ENCODE data around the gene ODAD4.
"Not testable (repeated sequence)": the region's sequence is repeated elsewhere in the genome, so short reads cannot be mapped to it uniquely, and the experiment has no call there.

The ODAD4 gene

DNA sequence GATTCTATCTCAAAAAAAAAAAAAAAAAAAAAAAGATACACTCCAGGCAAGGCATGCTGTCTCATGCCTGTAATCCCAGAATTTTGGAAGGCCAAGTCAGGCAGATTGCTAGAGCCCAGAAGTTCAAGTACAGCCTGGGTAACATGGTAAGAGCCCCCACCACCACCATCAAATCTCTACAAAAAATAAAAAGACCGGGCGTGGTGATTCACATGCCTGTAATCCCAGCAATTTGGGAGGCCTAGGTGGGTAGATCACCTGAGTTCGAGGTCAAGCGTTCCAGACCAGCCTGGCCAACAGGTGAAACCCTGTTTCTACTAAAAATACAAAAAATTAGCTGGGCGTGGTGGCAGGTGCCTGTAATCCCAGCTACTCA is 9.8 kb upstream of the ODAD4 start:
- Mint-ChIP-seq H3K9me3 (no peaks in the 10 kb centered on the region), H3K4me1 (peaks cover 33% of the 10 kb centered on the region), H3K4me3 (no peak overlapping the region), H3K27ac (no peak overlapping the region), H3K27me3 (no peaks in the 10 kb centered on the region)
- ATAC-seq (no peak), DNase-seq (no peak)

DNA sequence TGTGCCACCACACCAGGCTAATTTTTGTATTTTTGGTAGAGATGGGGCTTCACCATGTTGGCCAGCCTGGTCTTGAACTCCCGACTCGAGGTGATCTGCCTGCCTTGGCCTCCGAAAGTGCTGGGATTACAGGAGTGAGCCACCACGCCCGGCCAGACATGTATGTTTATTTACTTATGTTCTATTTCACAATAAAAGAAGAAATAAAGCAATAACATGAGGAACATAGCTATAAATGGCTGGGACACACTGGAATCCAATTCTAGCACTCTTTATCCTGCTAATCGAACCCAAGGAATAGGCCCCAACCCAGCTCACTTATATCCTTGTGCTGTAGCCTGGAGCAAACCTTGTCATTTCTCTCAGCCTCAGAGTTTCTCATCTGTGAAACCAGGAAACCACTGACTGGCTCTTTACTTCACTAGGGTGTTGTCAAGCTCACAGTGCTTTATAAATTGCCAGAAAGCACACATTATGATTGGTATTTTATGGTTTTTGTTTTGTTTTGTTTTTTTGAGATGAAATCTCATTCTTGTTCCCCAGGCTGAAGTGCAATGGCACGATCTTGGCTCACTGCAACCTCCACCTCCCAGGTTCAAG is 4.3 kb upstream of the ODAD4 start:
- H3K4me3 Mint-ChIP-seq = no peak overlapping the region
- peaks cover 24% of the 10 kb centered on the region for H3K4me1 Mint-ChIP-seq
- no peaks in the 10 kb centered on the region for H3K9me3 Mint-ChIP-seq
- no peaks in the 10 kb centered on the region for H3K27me3 Mint-ChIP-seq
- ATAC-seq (no peak), DNase-seq (no peak)
- H3K27ac Mint-ChIP-seq = no peak overlapping the region

DNA sequence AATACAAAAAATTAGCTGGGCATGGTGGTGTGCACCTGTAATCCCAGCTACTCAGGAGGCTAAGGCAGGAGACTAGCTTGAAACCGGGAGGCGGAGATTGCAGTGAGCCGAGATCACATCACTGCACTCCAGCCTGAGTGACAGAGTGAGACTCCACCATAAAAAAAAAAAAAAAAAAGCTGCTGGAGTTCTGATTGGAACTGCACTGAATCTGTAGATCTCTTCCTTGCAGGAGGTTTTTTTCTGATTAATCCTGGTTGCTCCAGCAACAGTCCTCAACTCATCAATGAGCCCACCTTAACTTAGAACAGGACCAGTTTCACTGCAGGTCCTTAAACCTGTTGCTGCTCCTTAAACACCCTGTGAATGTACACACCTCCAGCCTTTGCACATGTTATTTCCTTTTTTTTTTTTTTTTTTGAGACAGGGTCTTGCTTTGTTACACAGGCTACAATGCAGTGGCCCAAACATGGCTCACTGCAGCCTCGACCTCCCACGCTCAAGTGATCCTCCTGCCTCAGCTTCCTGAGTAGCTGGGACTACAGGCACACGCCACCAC is 1.6 kb upstream of the ODAD4 start:
- Mint-ChIP-seq H3K4me1 (peaks cover 36% of the 10 kb centered on the region), H3K27ac (no peak overlapping the region), H3K27me3 (no peaks in the 10 kb centered on the region), H3K4me3 (peak overlapping the region; percentile 92 to 96), H3K9me3 (no peaks in the 10 kb centered on the region)
- ATAC-seq = no peak
- DNase-seq = no peak

DNA sequence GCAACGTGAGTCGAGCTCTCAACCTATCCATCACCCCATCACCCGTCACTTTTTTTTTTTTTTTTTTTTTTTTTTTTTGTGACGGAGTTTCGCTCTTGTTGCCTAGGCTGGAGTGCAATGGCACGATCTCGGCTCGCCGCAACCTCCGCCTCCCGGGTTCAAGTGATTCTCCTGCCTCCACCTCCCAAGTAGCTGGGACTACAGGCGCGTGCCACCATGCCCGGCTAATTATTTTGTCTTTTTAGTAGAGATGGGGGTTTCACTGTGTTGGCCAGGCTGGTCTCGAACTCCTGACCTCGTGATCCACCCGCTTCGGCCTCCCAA is 378 bp downstream of the ODAD4 start:
- peaks cover 36% of the 10 kb centered on the region for H3K4me1 Mint-ChIP-seq
- not testable (repeated sequence) for DNase-seq, H3K27me3 Mint-ChIP-seq, H3K9me3 Mint-ChIP-seq
- ATAC-seq = peak; percentile 65
- H3K27ac Mint-ChIP-seq = peak overlapping the region; percentile 94 to 95
- H3K4me3 Mint-ChIP-seq = peak overlapping the region; percentile 92 to 96

DNA sequence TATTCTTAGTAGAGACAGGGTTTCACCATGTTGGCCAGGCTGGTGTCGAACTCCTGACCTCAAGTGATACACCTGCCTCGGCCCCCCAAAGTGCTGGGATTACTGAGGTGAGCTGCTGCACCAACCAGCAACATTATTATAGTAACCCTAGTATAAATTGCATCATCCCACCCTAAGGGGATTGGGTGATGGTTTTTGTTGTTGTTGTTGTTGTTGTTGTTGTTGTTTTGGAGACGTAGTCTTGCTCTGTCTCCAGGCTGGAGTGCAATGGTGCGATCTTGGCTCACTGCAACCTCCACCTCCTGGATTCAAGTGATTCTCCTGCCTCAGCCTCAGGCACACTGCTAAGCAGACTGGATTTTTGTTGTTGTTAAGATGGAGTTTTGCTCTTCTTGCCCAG is 1.3 kb downstream of the ODAD4 start:
- H3K27me3 Mint-ChIP-seq, DNase-seq, H3K27ac Mint-ChIP-seq, ATAC-seq, H3K9me3 Mint-ChIP-seq: not testable (repeated sequence)
- Mint-ChIP-seq H3K4me1 (peaks cover 36% of the 10 kb centered on the region), H3K4me3 (peak overlapping the region; percentile 92 to 96)

DNA sequence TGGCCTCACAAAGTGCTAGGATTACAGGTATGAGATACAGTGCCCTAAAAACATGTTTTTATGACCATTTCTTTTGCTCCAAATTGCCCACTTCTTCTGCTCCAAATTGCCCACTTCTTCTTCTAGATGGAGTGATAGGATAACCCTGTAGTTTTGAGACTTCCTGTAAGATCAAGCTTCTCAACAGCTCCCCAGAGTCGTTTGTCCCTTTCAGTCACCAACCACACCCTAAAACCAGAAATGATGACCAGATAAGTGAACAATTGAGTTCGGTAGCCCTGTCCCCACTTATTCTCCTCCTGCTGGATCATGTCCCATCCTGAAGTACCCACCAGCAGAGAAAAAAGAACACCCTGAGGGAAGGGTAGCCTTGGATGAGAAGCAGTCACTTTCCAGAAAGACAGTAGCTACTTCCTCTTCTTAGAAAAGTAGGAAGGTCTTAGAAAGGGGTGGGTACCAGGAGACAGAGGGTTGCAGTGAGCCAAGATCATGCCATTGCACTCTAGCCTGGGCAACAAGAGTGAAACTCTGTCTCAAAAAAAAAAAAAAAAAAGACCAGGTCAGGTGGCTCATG is 2.5 kb downstream of the ODAD4 start:
- no peak for ATAC-seq
- no peak for DNase-seq
- no peaks in the 10 kb centered on the region for H3K27me3 Mint-ChIP-seq
- H3K9me3 Mint-ChIP-seq = no peaks in the 10 kb centered on the region
- H3K27ac Mint-ChIP-seq = peak overlapping the region in 1 of 2 donors; percentile 54
- peak overlapping the region in 1 of 2 donors; percentile 33 for H3K4me3 Mint-ChIP-seq
- peaks cover 36% of the 10 kb centered on the region for H3K4me1 Mint-ChIP-seq

DNA sequence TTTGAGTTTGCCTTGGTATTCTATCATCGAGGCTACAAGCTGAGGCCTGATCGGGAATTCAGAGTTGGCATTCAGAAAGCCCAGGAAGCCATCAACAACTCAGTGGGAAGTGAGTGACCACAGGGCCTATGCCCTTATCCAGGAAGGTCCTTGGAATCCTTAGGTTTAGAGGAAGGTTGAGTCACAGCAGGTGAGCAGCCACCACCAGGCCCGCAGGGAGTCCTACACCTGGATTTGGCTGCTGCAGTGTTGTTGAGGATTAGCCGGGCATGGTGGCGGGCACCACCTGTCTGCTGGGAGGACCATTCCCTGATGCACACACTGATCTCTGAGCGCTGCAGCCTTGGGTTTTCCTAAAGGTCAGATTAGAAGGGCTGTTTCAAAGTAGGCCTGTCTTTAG is 5.2 kb downstream of the ODAD4 start:
- H3K27me3 Mint-ChIP-seq = no peaks in the 10 kb centered on the region
- no peak overlapping the region for H3K4me3 Mint-ChIP-seq
- H3K9me3 Mint-ChIP-seq = no peaks in the 10 kb centered on the region
- DNase-seq (no peak), ATAC-seq (no peak)
- peaks cover 16% of the 10 kb centered on the region for H3K4me1 Mint-ChIP-seq
- H3K27ac Mint-ChIP-seq = no peak overlapping the region

DNA sequence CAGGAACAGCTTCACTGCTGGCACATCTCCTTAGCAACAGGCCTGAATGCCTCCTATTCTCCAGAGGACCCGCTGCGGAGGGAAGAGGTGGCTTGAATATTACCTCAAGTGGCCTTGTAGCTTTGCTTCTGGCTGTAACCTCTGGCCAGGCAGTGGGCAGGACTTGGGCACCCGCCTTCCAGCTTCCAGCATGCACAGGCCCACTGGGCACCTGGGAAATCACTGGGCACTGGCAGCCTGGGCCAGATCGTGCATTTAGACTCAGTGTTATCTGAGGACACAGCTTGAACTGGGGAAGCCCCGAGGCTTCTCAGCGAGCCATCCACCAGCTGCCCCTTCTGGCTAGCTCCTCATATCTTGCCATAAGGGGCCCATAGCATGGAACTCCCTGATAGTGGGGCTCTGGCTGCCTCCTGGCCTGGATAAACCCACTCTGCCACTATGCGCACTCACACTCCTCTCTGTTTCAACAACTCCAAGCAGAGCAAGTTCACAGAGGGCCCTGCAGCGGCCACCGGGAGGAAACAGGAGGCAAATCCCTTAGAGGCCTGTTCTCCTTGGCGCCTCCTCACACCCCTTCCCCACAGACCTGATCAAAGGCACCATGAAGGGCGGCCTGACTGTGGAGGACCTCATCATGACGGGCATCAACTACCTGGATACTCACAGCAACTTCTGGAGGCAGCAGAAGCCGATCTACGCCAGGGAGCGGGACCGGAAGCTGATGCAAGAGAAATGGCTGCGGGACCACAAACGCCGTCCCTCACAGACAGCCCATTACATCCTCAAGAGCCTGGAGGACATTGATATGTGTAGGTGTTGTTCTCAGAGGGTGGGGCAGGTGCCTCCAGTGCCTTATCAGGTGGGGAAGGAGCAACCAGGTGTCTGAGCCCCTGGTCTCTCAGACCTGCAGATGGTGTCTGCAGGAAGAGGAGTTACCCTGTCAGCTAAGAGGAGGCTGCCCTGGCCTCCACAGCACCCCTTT is 7.8 kb downstream of the ODAD4 start:
- Mint-ChIP-seq H3K27ac (no peak overlapping the region), H3K9me3 (no peaks in the 10 kb centered on the region), H3K27me3 (no peaks in the 10 kb centered on the region), H3K4me1 (no peaks in the 10 kb centered on the region), H3K4me3 (no peak overlapping the region)
- ATAC-seq (no peak), DNase-seq (no peak)

DNA sequence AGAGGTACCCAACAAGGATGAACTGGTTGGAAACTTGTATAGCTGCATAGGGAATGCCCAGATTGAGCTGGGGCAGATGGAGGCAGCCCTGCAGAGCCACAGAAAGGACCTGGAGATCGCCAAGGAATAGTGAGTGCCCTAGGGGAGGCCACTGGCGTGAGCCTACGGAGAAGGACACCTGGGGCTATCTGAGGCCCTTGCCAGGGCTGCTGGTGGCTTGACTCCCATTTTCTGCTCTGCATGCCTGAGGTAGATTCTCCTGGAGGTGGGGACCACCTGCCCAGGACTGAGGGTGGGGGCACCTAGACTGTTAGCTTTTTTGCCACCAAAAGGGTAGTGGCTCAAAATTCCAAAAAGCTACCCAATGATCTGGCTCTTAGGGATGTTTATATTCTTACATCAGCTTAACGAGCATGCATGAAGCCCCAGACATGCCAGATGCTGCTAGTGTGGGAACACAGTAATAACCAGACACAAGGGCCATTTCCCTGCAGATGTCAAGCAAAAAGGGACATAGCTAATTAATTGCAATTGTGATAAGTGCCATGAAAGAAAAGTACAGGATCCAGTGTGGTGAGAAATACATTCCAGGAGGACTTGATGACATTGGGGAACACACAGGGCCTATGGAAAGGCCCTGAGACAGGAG is 8.8 kb downstream of the ODAD4 start:
- Mint-ChIP-seq H3K4me3 (no peak overlapping the region), H3K27ac (no peak overlapping the region), H3K4me1 (no peaks in the 10 kb centered on the region), H3K9me3 (no peaks in the 10 kb centered on the region), H3K27me3 (no peaks in the 10 kb centered on the region)
- ATAC-seq = no peak
- DNase-seq = no peak

DNA sequence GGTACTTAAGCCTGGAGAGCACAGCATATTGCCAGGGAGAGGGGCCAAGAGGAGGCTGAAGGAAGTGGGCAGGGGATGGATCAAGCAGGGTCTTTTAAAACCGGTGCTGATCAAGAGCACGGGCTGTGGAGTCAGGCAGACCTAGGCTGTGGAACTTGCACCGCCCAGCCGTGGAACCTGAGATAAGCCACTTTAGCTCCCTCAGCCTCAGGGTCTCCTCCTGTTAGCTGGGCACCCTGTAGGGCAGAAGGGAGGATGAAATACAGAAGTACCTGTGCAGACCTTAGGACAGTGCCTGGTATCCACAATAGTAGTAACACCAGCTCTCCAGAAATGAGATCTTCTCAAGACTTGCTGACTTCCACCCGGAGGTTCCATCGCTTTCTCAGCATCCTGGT is 9.3 kb downstream of the ODAD4 start:
- Mint-ChIP-seq H3K4me1 (no peaks in the 10 kb centered on the region), H3K27ac (no peak overlapping the region), H3K27me3 (no peaks in the 10 kb centered on the region), H3K4me3 (no peak overlapping the region), H3K9me3 (no peaks in the 10 kb centered on the region)
- DNase-seq (no peak), ATAC-seq (no peak)

DNA sequence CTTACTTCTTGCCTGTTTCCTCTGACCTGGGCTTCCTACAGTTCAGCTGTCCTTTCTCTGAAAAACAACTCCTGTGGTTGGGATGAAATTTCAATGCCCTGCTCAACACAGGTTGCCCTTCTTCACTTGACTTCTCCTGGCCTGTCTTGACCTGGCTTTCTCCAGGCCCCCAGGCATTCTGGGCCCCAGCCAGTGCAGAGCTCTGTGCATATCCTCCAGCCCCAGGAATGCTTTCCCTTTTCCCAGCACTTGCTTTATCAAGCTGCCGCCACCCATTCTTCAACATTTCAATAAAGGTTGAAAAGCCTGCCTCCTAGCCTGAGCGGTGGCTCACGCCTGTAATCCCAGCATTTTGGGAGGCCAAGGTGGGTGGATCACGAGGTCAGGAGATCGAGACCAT is 10.8 kb downstream of the ODAD4 start:
- H3K27me3 Mint-ChIP-seq = no peaks in the 10 kb centered on the region
- H3K4me1 Mint-ChIP-seq = no peaks in the 10 kb centered on the region
- no peak overlapping the region for H3K4me3 Mint-ChIP-seq
- ATAC-seq (no peak), DNase-seq (no peak)
- no peaks in the 10 kb centered on the region for H3K9me3 Mint-ChIP-seq
- H3K27ac Mint-ChIP-seq = no peak overlapping the region

DNA sequence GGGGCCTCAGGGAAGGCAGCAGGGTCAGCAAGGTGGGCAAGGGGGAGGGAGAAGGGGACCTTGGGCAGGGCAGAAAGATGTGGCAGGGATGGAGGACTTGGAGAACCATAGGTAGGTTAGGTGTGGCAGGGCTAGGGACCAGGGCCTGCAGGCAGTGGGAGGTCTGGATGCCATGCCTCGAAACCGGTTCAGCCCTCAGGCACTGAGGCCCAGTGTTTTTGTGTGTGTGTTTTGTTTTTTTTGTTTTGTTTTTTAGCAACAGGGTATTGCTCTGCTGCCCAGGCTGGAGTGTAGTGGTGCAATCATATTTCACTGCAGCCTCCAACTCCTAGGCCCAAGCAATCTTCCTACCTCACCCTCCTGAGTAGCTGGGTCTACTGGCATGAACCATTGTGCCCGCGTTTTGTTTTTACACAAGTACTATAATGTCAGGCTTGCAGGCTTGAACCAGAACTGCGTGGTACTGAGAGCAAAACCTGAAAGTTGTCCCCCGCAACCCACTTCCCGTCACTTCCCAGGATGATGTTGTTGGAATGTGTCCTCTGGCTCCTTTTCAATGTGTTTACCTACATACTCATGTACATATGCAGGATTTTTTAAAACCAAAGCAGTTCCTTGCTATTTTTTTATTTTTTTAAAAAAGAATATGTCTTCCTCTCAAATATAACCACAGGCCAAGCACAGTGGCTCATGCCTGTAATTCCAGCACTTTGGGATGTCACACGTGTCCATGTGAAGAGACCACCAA is 12.4 kb downstream of the ODAD4 start:
- no peak for DNase-seq
- no peaks in the 10 kb centered on the region for H3K4me1 Mint-ChIP-seq

DNA sequence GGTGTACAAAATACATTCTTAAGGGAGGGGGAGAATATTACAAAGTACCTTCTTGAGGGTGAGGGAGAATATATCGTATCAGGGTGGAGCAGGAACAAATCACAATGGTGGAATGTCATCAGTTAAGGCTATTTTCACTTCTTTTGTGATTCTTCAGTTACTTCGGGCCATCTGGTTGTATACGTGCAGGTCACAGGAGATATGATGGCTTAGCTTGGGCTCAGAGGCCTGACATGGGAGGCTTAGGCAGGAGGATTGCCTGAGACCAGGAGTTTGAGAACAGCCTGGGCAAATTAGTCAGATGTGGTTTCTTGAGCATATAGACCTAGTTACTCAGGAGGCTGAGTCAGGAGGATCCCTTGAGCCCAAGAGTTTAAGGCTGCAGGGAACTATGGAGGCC is 13.1 kb downstream of the ODAD4 start:
- ATAC-seq = no peak
- no peak overlapping the region for H3K4me3 Mint-ChIP-seq
- no peaks in the 10 kb centered on the region for H3K9me3 Mint-ChIP-seq
- H3K27me3 Mint-ChIP-seq = no peaks in the 10 kb centered on the region
- DNase-seq = no peak
- no peaks in the 10 kb centered on the region for H3K4me1 Mint-ChIP-seq
- no peak overlapping the region for H3K27ac Mint-ChIP-seq

More for the DNA sequence above, 12.4 kb downstream of the ODAD4 start:
- ATAC-seq = no peak
- no peaks in the 10 kb centered on the region for H3K9me3 Mint-ChIP-seq
- no peak overlapping the region for H3K27ac Mint-ChIP-seq
- H3K27me3 Mint-ChIP-seq = no peaks in the 10 kb centered on the region
- H3K4me3 Mint-ChIP-seq = no peak overlapping the region

DNA sequence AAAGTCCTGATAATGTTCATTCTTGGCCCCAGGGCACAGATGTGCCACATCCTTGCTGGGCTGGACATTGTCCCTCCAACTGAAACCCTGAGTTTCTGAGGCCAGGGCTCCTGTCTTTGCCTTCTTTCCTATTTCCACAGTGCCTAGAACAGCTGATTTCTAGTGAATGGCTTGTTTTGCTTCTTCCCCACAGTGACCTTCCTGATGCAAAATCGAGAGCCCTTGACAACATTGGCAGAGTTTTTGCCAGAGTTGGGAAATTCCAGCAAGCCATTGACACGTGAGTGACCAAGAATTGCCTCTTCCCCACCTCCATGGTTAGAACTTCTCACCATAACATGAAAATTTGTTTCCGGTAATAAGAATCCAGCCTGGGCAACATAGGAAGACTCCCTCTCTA is 14.5 kb downstream of the ODAD4 start:
- no peak overlapping the region for H3K27ac Mint-ChIP-seq

DNA sequence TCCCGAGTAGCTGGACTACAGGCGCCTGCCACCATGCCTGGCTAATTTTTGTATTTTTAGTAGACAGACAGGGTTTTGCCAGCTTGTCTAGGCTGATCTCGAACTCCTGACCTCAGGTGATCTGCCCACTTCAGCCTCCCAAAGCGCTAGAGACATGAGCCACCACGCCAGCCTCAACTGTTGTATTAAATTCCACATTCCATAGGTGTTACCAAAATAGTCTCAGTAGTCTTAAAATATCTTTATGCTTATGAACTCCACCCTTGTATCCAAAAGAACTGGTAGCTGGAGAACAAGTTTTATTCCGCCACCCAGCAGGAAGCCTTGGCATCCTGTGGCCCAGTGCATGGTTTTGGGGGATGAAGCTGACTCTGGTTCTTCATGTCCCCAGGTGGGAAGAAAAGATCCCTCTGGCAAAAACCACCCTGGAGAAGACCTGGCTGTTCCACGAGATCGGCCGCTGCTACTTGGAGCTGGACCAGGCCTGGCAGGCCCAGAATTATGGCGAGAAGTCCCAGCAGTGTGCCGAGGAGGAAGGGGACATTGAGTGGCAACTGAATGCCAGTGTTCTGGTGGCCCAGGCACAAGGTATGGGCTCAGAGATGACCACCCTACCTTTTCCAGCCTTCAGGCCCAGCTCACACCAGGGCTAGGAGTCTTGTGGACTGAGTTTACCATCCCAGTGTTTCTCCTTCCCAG is 18.5 kb downstream of the ODAD4 start:
- Mint-ChIP-seq H3K4me1 (no peaks in the 10 kb centered on the region), H3K9me3 (no peaks in the 10 kb centered on the region), H3K27ac (no peak overlapping the region), H3K4me3 (no peak overlapping the region), H3K27me3 (no peaks in the 10 kb centered on the region)
- no peak for DNase-seq
- ATAC-seq = no peak

More for the DNA sequence above, 14.5 kb downstream of the ODAD4 start:
- DNase-seq (no peak), ATAC-seq (no peak)
- H3K27me3 Mint-ChIP-seq = no peaks in the 10 kb centered on the region
- H3K9me3 Mint-ChIP-seq = no peaks in the 10 kb centered on the region
- no peak overlapping the region for H3K4me3 Mint-ChIP-seq
- H3K4me1 Mint-ChIP-seq = no peaks in the 10 kb centered on the region
